H1 (cell line): ENCODE data around the gene SHLD1. TPM values are rescaled to one million over a fixed set of nuclear protein-coding genes. Genes with fewer than 3 reads are reported as not detected.

ENCODE experiments used
- CBX5 ChIP-seq: fragments of 300-800, 300-1000 bp; sonication (generic); IDR thresholded peaks from 2 replicates; pipeline ENCODE4 v1.7.1; 2016; ENCODE audit warnings: antibody characterized with exemption, low read length, low read depth
- polyA plus RNA-seq, 7 experiments: library from polyadenylated mRNA; depleted of rRNA in 3 of 7; stranded (reverse) in 5 of 7; unstranded in 2 of 7; fragments of >200 nt in 5 of 7; fragments of 200-250 nt in 2 of 7; gene quantifications; 1 replicate in 5 of 7; 2 replicates in 1 of 7; 4 replicates in 1 of 7; pipeline versions ENCODE4 v1.2.1 to v1.2.3, GENCODE V29; 2011 to 2013; ENCODE audit warnings: missing spikeins in 2 of 7, mixed read lengths in 2 of 7
- total RNA-seq: library from RNA; stranded (reverse); fragmentation: NEBNext Ultra II Directional; extraction: Animal tissue kit (Norgen Biotek cat#: 25700); gene quantifications from 2 replicates; pipeline ENCODE4 v1.2.1, GENCODE V29; 2021

SHLD1 gene
- total and polyA plus RNA-seq, 2 of the 8 experiments (the other 6 are each of a cell fraction or from before 2014, with no cell fraction given), result 4.2 to 6.5 TPM

- no peak for TF ChIP-seq CBX5
Observed at GRCh38 chr20:5818346-5818681, 68.1 kb downstream of the SHLD1 start (continued).
